Brain microvascular endothelial cell (primary cell): ENCODE data around the gene TIAL1.

Source experiments
- DNase-seq: peaks from one replicate; pipeline ENCODE4 v3.0.0-alpha.2; 2020
- H3K27ac ChIP-seq: fragments of 250-450 bp; sonication (Bioruptor Pico); 2 replicates; pipeline ENCODE4 v1.5.1; 2020; ENCODE audit warnings: mild to moderate bottlenecking, moderate library complexity
- H3K27me3 ChIP-seq: fragments of 250-450 bp; sonication (Bioruptor Pico); replicated peaks from 2 replicates; pipeline ENCODE4 v1.5.1; 2020; ENCODE audit warnings: mild to moderate bottlenecking
- H3K36me3 ChIP-seq: fragments of 250-450 bp; sonication (Bioruptor Pico); replicated peaks from 2 replicates; pipeline ENCODE4 v1.5.1; 2020; ENCODE audit warnings: mild to moderate bottlenecking
- H3K4me3 ChIP-seq: 2 replicates; pipeline ENCODE4 v1.5.1; 2011; ENCODE audit warnings: low read depth, mild to moderate bottlenecking, control low read depth, low read length, moderate library complexity
- CTCF ChIP-seq: IDR thresholded peaks from 2 replicates; pipeline ENCODE4 v1.5.1; 2011; ENCODE audit warnings: low read depth, mild to moderate bottlenecking, moderate library complexity, low read length, control low read depth, inconsistent platforms; ENCODE audit errors: missing control alignments
- in situ Hi-C: cut with HindIII; loops from 2 replicates; pipeline ENCODE4 v1.10.0; 2017; ENCODE audit warnings: low sequenced_read_pairs, low pct_ligation_motif_present

The TIAL1 gene

GRCh38 chr10:119549247-119549999, 47.3 kb downstream of the TIAL1 start:
- H3K4me3 ChIP-seq = no peak overlapping the region
- DNase-seq = no peak
- H3K27ac ChIP-seq = no peak overlapping the region
- no peaks in the 10 kb centered on the region for H3K36me3 ChIP-seq
- TF ChIP-seq CTCF = no peak
- peaks cover 2% of the 10 kb centered on the region for H3K27me3 ChIP-seq
- in situ Hi-C loops = no loop called here

- no peak for DNase-seq
- in situ Hi-C loops = no loop called here
- H3K4me3 ChIP-seq = no peak overlapping the region
Observed at GRCh38 chr10:119546009-119546408, 50.8 kb downstream of the TIAL1 start.

GRCh38 chr10:119545310-119545709, 51.5 kb downstream of the TIAL1 start:
- in situ Hi-C loops = no loop called here
- no peak overlapping the region for H3K27ac ChIP-seq
- TF ChIP-seq CTCF = no peak
- H3K27me3 ChIP-seq = peaks cover 2% of the 10 kb centered on the region
- no peak for DNase-seq
- H3K4me3 ChIP-seq = no peak overlapping the region
- H3K36me3 ChIP-seq = no peaks in the 10 kb centered on the region

More at GRCh38 chr10:119546009-119546408, 50.8 kb downstream of the TIAL1 start:
- Histone ChIP-seq H3K27ac (no peak overlapping the region), H3K27me3 (peaks cover 2% of the 10 kb centered on the region), H3K36me3 (no peaks in the 10 kb centered on the region)
- no peak for TF ChIP-seq CTCF

- H3K4me3 ChIP-seq = no peak overlapping the region
- TF ChIP-seq CTCF = no peak
Observed at GRCh38 chr10:119543814-119544642, 52.7 kb downstream of the TIAL1 start.

GRCh38 chr10:119542988-119543813, 53.6 kb downstream of the TIAL1 start:
- Histone ChIP-seq H3K27ac (peak overlapping the region; percentile 52), H3K36me3 (no peaks in the 10 kb centered on the region), H3K4me3 (peak overlapping the region; percentile 74), H3K27me3 (no peaks in the 10 kb centered on the region)
- peak; percentile 34 for DNase-seq
- in situ Hi-C loops = no loop called here
- peak; percentile 76 for TF ChIP-seq CTCF

More at GRCh38 chr10:119543814-119544642, 52.7 kb downstream of the TIAL1 start:
- in situ Hi-C loops = no loop called here
- H3K36me3 ChIP-seq = no peaks in the 10 kb centered on the region
- DNase-seq = no peak
- peaks cover 2% of the 10 kb centered on the region for H3K27me3 ChIP-seq
- H3K27ac ChIP-seq = no peak overlapping the region
